Adrenal gland (tissue), 12 donors: ENCODE results near the gene PDS5B. TPM values are rescaled to one million over a fixed set of nuclear protein-coding genes. Genes with fewer than 3 reads are reported as not detected.

ENCODE experiments used
- DNase-seq, 7 donors: peaks; one replicate each; pipeline ENCODE4 v3.0.0-alpha.2; 2019 to 2020
- H3K27ac ChIP-seq, 5 donors: fragments of 200-600 bp; sonication (generic) in 4 of 5; 1 replicate in 3 of 5; 2 replicates in 2 of 5; pipeline versions ENCODE4 v1.5.1 to v1.8.0; 2016 to 2020; ENCODE audit warnings: mild to moderate bottlenecking in 1 of 5
- H3K27me3 ChIP-seq: fragments of 200-600 bp; 2 replicates; pipeline ENCODE4 v1.8.0; 2021
- H3K36me3 ChIP-seq, 2 donors: fragments of 200-600 bp; replicated peaks in 1 of 2; 1 replicate in 1 of 2; 2 replicates in 1 of 2; pipeline versions ENCODE4 v1.5.1 to v1.8.0; 2018 to 2022
- H3K4me1 ChIP-seq, 2 donors: fragments of 200-600 bp; replicated peaks in 1 of 2; 1 replicate in 1 of 2; 2 replicates in 1 of 2; pipeline versions ENCODE4 v1.5.1 to v1.8.0; 2018 to 2021
- H3K4me3 ChIP-seq, 4 donors: fragments of 200-600 bp; sonication (generic) in 3 of 4; one replicate each; pipeline ENCODE4 v1.5.1; 2016 to 2018
- H3K9me3 ChIP-seq, 3 donors: fragments of 200-600 bp; sonication (generic) in 1 of 3; replicated peaks in 1 of 3; 1 replicate in 2 of 3; 2 replicates in 1 of 3; pipeline versions ENCODE4 v1.5.1 to v1.8.0; 2016 to 2021
- POLR2A ChIP-seq, 2 donors: fragments of 450-650 bp; IDR thresholded peaks; one replicate each; pipeline ENCODE4 v1.6.1; 2017; ENCODE audit warnings: antibody characterized with exemption in 2 of 2, mild to moderate bottlenecking in 2 of 2, moderate library complexity in 1 of 2
- WGBS, 4 donors: extraction: QIAGEN DNeasy Blood & Tissue Kit in 2 of 4; methylation state at CpG; one replicate each; pipeline versions ENCODE4 v1.1.5 to v1.1.7; 2013 to 2017; 5-methylcytosine and 5-hydroxymethylcytosine counted together
- intact Hi-C, 2 donors: fragments of 100-400 bp; cut with DNase I; formaldehyde crosslinking; loops; one replicate each; pipeline versions ENCODE4 v1.14.1 to v1.15.0; 2022 to 2023
- polyA plus RNA-seq, 3 donors: library from polyadenylated mRNA; stranded (reverse); fragments of 200-250 nt in 2 of 3; fragments of 350-450 nt in 1 of 3; fragmentation: Illumina TruSeq in 1 of 3; extraction: RNeasy Lipid Tissue Mini Kit (QIAGEN cat#74804) in 1 of 3; gene quantifications; one replicate each; pipeline ENCODE4 v1.2.3, GENCODE V29; 2013 to 2014
- total RNA-seq, 9 donors: library from RNA; depleted of rRNA in 4 of 9; stranded (reverse); fragments of >200 nt in 4 of 9; fragments of 120-200 nt in 1 of 9; fragmentation: NEBNext Ultra II Directional in 1 of 9; extraction: Animal tissue kit (Norgen Biotek cat#: 25700) in 1 of 9; gene quantifications; one replicate each; pipeline versions ENCODE4 v1.1.0 to v1.2.4, GENCODE V29; 2013 to 2023
- TF ChIP-seq, protein P1 (sequence below), 6 experiments: fragments of 450-650 bp in 4 of 6; fragments of 200-600 bp in 2 of 6; sonication (generic) in 1 of 6; IDR thresholded peaks; 1 replicate in 5 of 6; 2 replicates in 1 of 6; pipeline versions ENCODE4 v1.5.1 to v1.8.0; 2016 to 2021; ENCODE audit warnings: antibody characterized with exemption in 6 of 6, mild to moderate bottlenecking in 2 of 6, moderate library complexity in 1 of 6
- donor health status: healthy with polysubstance abuse.
- donor health status: Bipolar disorder and iron deficiency.
- donor health status: DM: yes; HTN: yes; CAD: no.
- donor health status: DM: no; HTN: no; CAD: no.
- donor health status: DM: no; HTN: no; CAD: no.
- donor health status: DM: yes; HTN: yes; CAD: no.

The PDS5B gene
- total and polyA plus RNA-seq, 12 donors: 3.9 to 59.4 (median 30.2) TPM

DNA sequence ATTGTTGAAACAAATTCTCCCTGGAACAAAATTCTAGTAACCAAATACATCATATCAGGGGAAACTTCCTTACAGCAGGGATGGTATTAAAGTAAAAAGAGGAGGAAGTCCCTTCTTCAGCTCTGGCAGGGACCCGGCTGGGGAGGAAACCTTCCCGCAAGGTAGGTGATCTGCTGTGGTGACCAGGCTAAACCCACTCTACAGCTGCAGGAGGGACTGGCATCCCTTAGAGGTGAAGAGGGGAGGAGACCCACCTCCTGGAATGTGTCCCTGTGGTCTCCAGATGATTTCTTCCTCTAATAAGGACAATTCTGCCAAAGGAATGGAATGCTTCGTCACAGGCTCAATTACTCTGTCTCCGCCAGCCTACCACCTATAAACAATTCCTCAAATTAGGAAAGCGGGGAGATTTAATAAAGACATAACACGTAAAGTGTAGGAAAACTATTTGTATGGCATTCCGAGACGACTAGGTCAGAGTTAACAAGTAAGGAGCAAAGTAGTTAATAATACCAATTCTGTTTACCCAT, 637 bp upstream of the PDS5B start:
- TF ChIP-seq, protein P1, sequence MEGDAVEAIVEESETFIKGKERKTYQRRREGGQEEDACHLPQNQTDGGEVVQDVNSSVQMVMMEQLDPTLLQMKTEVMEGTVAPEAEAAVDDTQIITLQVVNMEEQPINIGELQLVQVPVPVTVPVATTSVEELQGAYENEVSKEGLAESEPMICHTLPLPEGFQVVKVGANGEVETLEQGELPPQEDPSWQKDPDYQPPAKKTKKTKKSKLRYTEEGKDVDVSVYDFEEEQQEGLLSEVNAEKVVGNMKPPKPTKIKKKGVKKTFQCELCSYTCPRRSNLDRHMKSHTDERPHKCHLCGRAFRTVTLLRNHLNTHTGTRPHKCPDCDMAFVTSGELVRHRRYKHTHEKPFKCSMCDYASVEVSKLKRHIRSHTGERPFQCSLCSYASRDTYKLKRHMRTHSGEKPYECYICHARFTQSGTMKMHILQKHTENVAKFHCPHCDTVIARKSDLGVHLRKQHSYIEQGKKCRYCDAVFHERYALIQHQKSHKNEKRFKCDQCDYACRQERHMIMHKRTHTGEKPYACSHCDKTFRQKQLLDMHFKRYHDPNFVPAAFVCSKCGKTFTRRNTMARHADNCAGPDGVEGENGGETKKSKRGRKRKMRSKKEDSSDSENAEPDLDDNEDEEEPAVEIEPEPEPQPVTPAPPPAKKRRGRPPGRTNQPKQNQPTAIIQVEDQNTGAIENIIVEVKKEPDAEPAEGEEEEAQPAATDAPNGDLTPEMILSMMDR (IDR thresholded peaks at IDR 0.05): no peak
- no peak for TF ChIP-seq POLR2A (IDR thresholded peaks at IDR 0.05)
- peak overlapping the region in 3 of 4 donors; percentile 13 to 81 (median 31) for H3K4me3 ChIP-seq
- peak in 5 of 7 donors; percentile 2 to 27 (median 18) for DNase-seq
- H3K36me3 ChIP-seq: no peaks in the 10 kb centered on the region
- H3K27ac ChIP-seq: peak overlapping the region in 1 of 5 donors; percentile 57
- H3K4me1 ChIP-seq: peaks cover 6 to 27% of the 10 kb centered on the region in 2 donors
- no peaks in the 10 kb centered on the region for H3K9me3 ChIP-seq
- intact Hi-C loops: loop anchor here (2.0 to 10.0 kb wide), 4 partner anchors 49 to 959 kb away; no protein-coding TSS in a partner anchor
- 13 to 16% (median 13%) methylated on average over 8 of the region's 8 CpGs for WGBS, 4 donors
- no peaks in the 10 kb centered on the region for H3K27me3 ChIP-seq

DNA sequence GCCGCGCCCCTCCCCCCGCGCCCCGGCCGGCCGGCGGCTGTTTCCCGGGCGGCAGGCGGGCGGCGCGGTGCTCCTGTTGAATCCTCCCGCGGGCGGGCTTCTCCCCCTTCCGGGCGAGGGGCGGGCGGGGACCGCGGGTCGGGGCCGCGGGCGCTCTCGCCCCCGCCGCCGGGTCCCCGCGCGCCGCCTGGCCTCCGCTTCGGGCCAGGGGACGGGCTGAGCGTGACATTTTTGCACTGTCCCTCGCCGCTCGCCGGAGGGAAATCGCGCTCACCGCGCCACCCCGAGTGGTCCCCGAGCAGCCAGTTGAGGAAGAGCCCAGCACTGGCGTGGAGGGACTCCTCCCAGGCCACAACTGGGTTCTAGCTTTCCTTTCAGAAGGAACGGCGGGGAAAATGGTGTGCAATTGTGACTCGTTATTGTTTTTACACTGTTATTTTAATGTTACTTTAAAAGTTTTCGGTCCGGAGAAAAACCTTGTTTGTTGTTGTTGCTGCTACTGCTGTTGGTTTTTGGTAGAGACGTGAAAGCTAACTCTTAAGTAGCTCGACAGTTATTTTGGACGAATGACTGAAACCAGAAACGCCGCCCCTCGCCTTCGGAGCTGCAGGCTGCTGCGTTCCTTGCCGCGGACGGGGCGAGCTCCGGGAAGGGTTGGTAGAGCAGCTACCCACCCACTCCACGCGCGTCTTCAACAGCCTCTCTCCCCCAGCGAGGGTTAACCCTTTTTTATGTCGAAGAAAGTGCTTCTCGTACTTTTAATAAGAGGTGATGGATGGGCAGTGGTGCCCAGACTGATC, 959 bp downstream of the PDS5B start:
- DNase-seq: peak; percentile 64 to 84 (median 74)
- Histone ChIP-seq H3K36me3 (no peaks in the 10 kb centered on the region), H3K4me1 (peaks cover 6 to 29% of the 10 kb centered on the region in 2 donors), H3K4me3 (peak overlapping the region; percentile 41 to 81 (median 52)), H3K27ac (peak overlapping the region; percentile 60 to 99 (median 85)), H3K27me3 (no peaks in the 10 kb centered on the region), H3K9me3 (no peaks in the 10 kb centered on the region)
- intact Hi-C loops: loop anchor here (2.0 to 10.0 kb wide), 4 partner anchors 48 to 958 kb away; no protein-coding TSS in a partner anchor
- TF ChIP-seq POLR2A (IDR thresholded peaks at IDR 0.05): peak in 1 of 2 donors; percentile 60
- TF ChIP-seq, protein P1 (IDR thresholded peaks at IDR 0.05): peak in 2 of 6 experiments; percentile 16 to 22
- 0 to 2% (median 0%) methylated on average over 24 to 65 of the region's 74 CpGs for WGBS, 4 donors

DNA sequence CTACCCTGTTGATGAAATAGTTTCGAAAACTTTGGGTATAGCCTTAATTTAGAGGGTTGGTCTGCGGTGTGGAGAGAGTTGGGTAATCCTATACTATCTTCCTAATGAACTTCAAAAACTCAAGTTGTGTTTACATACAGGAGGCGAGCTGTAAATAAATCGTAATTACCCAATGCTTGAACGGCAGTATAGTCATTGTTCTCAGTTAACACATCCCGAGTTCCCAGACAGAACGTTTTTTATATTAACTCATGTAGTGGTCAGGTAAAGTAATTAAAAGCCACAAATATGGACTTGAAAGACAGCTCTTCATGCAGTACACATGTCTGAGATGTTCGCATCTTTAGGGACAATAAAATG, 1.5 kb downstream of the PDS5B start:
- Histone ChIP-seq H3K27ac (peak overlapping the region; percentile 60 to 99 (median 85)), H3K4me1 (peaks cover 6 to 29% of the 10 kb centered on the region in 2 donors), H3K27me3 (no peaks in the 10 kb centered on the region), H3K36me3 (no peaks in the 10 kb centered on the region), H3K9me3 (no peaks in the 10 kb centered on the region), H3K4me3 (peak overlapping the region; percentile 41 to 81 (median 52))
- intact Hi-C loops: loop anchor here (2.0 to 10.0 kb wide), 4 partner anchors 47 to 957 kb away; no protein-coding TSS in a partner anchor
- no peak for TF ChIP-seq POLR2A (IDR thresholded peaks at IDR 0.05)
- TF ChIP-seq, protein P1 (IDR thresholded peaks at IDR 0.05): no peak
- DNase-seq: no peak
- WGBS, 4 donors: 1 to 3% (median 1%) methylated on average over 8 of the region's 8 CpGs

DNA sequence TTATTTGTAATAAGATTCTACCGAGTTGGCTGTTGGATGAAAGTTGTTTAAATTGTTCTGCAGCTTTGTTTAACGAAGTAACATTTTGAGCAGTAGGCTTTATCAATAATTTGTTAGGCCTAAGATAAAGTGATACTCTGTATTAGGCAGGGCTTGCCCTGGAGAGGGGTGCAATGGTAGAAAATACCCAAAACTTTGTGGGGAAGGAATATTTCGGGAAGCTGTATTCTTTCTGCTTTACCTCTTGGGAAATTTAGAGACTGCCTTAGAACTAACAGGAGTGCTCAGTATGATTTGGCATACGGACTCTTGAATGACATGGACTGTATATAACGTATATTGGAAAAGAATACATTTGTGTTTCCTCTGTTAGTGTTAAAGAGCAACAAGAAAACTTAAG, 2.5 kb downstream of the PDS5B start:
- Histone ChIP-seq H3K4me1 (peaks cover 6 to 29% of the 10 kb centered on the region in 2 donors), H3K27me3 (no peaks in the 10 kb centered on the region), H3K9me3 (no peaks in the 10 kb centered on the region), H3K4me3 (peak overlapping the region in 1 of 4 donors; percentile 81), H3K36me3 (no peaks in the 10 kb centered on the region), H3K27ac (peak overlapping the region in 2 of 5 donors; percentile 3 to 39)
- WGBS, 4 donors: 59 to 69% (median 64%) methylated on average over 5 of the region's 5 CpGs
- TF ChIP-seq, protein P1 (IDR thresholded peaks at IDR 0.05): no peak
- TF ChIP-seq POLR2A (IDR thresholded peaks at IDR 0.05): no peak
- intact Hi-C loops: loop anchor here (10.0 kb wide), 3 partner anchors 46 to 956 kb away; no protein-coding TSS in a partner anchor
- no peak for DNase-seq
